Stimulated activated naive CD4-positive, alpha-beta T cell (primary cell): ENCODE results near the gene SORCS2.
"Not testable (repeated sequence)": the region's sequence is repeated elsewhere in the genome, so short reads cannot be mapped to it uniquely, and the experiment has no call there.

Source experiments
- DNase-seq, 6 experiments: peaks; one replicate each; lab custom pipeline; 2025; lab: John Stamatoyannopoulos, UW

Gene SORCS2

GRCh38 chr4:7160439-7160838, 31.9 kb upstream of the SORCS2 start:
- no peak for DNase-seq

DNA sequence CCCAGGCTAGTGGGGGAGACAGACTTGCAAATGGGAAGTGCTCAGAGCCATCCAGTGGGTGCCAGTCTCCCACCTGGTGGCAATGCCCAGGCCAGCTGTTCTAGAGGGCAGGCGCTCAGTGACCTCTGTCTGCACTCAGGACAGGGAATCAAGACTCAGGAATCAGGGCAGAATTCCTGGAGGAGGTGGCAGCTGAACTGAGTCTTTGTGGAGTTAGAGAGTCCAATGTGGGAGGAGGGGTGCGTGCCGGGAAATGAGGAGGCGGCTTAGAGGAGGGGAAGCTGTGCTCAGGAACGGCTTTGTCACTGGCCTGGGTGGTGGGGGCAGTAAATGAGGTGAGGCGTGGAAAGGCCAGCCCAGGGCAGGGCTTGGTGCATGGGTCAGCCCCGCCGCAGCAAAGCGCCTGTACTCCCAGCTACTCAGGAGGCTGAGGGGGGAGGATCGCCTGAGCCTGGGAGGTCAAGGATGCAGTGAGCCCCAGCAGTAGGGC, 31.3 kb upstream of the SORCS2 start:
- no peak for DNase-seq

DNA sequence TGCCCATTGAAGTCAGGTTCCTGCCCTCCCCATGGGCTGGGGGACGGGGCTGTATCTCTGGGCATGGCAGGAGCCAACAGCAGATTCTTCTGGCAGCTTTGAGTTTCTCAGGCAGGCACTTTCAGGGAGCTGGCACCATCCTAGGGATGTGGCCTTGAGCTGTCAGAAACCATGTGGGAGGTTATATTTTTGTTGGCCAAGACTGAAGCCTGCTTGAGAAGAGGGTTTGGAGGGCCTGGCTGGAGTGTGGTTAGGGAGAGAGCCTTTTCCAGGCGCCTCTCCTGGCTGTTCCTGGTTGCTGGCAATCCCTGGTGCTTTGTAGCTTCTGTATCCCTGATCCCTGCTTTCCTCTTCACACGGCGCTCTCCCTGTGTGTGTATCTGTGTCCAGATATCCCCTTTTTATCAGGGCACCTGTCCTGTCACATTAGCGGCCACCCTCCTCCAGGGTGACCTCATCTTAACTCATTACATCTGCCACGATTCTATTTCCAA, 30.6 kb upstream of the SORCS2 start:
- no peak for DNase-seq

DNA sequence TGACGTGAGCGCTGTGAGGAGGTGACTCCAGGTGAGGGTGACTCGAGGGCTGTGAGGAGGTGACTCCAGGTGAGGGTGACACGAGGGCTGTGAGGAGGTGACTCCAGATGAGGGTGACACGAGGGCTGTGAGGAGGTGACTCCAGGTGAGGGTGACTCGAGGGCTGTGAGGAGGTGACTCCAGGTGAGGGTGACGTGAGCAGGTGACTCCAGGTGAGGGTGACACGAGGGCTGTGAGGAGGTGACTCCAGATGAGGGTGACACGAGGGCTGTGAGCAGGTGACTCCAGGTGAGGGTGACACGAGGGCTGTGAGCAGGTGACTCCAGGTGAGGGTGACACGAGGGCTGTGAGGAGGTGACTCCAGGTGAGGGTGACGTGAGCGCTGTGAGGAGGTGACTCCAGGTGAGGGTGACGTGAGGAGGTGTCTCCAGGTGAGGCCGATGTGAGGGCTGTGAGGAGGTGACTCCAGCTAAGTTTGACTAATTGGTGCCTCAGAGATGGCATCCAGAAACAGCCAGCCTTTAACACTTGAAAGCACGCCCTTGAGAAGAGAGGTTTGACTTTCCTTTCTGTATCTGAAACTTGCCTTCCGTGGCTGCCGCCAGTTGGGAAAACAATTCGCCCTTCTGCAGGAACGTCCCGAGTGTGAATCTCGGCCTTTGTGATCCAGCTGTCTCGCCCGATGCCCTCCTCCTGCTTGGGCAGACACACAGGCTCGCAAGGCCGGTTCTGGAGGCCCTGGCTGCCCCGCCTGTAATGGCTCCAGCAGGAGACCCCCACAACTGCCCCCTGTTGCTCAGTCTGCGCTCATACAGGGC, 27.1 kb upstream of the SORCS2 start:
- not testable (repeated sequence) for DNase-seq

DNA sequence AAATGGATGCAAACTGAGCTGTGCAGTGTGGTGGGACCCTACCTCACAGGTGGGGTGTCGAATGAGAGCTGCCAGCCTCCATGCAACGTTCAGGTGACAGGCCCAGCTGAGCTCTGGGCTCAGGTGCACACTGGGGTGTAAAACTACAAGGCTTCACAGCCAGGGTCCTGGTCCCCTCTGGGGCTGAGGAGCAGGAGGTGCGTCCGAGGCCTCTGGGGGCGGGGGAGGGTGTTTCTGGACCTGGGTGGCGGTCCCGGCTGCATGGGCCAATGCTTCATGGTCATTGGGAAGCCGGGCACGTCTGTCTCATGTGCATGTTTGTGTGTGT, 26.5 kb upstream of the SORCS2 start:
- DNase-seq: no peak

DNA sequence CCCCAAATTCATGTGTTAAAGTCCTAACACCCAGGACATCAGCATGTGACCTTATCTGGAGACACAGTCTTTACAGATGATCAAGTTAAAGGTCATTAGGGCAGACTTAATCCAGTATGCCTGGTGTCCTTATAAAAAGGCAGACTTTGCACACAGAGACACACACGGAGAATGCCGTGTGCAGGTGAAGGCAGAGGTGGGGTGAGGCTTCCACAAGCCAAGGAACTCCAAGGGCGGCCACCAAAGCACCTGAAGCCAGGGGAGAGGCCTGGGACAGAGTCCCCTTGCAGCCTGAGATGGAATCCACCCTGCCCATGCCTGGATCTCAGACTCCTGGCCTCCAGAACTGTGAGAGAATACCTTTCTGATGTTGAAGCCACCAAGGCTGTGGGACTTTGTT, 26.1 kb upstream of the SORCS2 start:
- no peak for DNase-seq

- DNase-seq: no peak
These were observed 25.2 kb upstream of the SORCS2 start for GRCh38 chr4:7166981-7167700.

- DNase-seq: no peak
These were observed 24.6 kb upstream of the SORCS2 start for GRCh38 chr4:7167706-7168105.

DNA sequence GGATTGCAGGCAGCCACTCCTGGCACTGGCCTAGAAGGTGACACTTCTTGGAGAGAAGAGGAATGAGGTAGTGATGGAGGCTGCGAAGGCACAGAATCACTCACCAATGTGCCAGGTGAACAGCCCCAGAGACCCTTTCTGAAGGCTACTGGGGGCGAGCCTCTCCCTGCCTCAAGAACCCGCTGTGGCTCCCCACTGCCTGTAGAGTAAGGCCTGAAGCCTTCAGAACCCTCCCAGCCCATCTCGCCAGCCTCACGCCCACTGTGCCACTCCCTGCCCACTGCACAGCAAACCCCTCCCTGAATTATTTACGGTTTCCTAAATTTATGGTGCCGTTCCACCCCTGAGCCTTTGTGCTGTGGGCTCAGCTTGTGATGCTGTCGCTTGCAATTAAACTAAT, 24.2 kb upstream of the SORCS2 start:
- no peak for DNase-seq

GRCh38 chr4:7169134-7169533, 23.2 kb upstream of the SORCS2 start:
- no peak for DNase-seq

GRCh38 chr4:7170012-7170411, 22.3 kb upstream of the SORCS2 start:
- DNase-seq: no peak

- no peak for DNase-seq
These were observed 21.0 kb upstream of the SORCS2 start for GRCh38 chr4:7171191-7171900.

DNA sequence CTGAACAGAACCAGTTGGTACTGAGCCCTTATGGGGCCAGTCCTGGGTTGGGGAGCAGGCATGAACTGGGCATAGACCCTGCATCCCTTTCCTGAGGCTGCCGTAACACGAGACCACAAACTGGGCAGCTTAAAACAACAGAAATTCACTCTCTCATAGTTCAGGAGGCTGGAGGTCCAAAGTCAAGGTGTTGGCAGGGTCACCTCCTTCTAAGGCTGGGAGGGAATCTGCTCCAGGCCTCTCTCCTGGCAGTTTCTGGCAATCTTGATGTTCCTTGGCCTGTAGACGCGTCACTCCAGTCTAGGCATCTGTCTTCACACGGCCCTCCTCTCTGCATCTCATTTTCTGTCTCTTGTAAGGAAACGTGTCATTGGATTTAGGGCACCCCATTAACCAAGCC, 19.8 kb upstream of the SORCS2 start:
- no peak for DNase-seq

- no peak for DNase-seq
These were observed 19.4 kb upstream of the SORCS2 start for GRCh38 chr4:7172946-7173345.

DNA sequence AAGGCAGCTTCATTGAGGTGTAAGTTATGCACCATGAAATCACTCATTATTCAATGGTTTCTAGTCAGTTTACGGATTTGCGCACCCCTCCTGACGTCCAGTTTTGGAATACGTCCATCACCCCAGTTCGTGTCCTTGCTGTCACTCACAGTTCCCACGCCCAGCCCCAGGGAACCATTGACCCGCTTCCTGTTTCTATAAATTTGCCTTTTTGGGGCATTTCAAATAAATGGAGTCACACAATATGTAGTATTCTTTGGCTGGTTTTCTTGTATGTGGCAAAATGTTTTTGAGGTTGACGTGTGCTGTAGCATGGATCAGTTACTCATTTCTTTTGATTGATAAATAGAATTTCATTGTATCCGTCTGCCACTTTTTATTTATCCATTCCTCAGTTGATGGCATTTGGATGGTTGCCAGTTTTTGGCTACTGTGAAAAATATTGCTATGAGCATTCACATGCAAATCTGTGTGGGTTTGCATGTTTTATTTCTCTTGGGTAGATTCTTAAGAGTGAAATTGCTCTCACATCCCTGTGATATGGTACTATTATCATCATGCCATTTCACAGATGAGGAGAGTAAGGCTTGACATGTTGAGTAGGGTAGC, 18.4 kb upstream of the SORCS2 start:
- DNase-seq: no peak

GRCh38 chr4:7179158-7179557, 13.2 kb upstream of the SORCS2 start:
- no peak for DNase-seq

- no peak for DNase-seq
These were observed 11.4 kb upstream of the SORCS2 start for GRCh38 chr4:7180938-7181337.

- no peak for DNase-seq
These were observed 9.7 kb upstream of the SORCS2 start for GRCh38 chr4:7182616-7183015.

DNA sequence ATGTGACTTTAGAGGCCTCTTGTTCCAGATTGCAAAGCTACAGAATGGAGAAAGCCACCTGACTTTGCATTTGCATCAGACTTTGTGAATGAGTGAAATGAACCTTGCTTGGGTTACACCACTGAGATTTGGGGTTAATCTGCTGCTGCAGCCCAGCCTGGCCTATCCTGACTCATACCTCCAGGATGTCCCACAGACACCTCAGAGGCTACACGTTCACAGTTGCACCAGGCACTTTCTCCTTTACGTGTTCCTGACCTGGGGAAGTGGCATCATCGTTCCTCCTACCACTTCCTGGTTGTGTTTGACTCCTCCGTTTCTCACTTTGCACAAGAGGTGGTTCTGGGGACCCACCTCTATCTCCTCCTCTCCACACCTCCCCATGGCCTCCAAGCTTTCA, 9.2 kb upstream of the SORCS2 start:
- DNase-seq: no peak

DNA sequence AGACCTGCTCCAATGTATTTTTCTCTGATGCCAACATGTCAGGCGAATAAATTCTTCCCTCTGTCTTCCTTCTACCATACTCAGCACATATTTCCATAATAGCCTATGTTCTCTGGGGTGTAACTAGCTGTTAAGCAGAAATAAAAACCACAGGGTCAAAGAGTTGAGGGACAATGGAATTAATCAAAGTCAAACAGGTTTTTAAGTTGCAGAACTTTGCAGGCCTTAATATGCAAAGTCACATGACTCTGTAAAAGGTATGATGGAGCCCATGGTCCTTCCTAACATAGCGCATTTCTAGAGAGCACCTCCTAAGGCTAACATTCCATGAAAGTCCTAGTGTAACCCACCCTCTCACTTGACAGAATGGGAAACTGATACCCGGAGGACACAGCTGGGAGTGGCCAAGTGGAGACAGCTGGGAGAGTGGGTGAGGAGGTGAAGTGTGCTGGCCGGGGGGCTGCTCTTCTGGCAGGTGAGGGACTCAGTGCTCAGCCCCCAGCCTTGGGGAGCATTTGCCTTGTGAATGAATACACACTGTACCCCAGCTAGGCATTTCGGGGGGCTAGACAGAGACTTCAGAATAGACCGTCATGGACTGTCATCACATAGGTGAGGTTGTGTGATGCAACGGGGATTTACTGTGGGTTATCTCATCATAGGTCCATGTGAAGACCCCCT, 8.4 kb upstream of the SORCS2 start:
- DNase-seq: no peak

DNA sequence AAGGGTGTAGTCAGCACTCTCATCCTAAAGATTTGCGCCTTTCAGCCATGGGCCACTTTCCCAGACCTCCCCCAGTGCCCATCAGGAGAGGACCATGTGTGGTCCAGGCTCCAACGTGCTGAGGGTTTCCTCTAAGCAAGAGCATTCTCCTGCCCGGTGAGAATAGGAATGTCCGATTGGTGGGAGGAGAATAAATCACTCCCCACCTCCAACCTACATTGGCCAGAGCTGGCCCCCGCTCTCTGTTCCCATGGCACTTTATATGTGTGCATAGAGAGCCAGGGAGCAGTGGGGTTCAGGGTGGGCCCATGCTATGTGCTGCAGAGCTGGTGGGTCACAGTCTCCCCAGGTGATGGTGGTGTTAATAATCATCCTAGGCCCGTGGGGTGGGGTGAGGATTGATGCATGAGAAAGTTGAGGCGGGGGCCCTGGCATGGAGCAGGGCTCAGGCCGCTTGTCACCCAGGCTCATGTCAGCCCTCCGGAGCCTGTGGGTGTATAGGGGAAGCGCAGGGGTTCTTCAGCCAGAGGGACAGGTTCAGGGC, 6.8 kb upstream of the SORCS2 start:
- no peak for DNase-seq
